Heart right ventricle (tissue), 16 donors: ENCODE results near the gene TMPRSS3. TPM values are rescaled to one million over a fixed set of nuclear protein-coding genes. Genes with fewer than 3 reads are reported as not detected.

Experiments used
- ATAC-seq, 8 donors: fragments of 200-7000 bp; cut with Tn5 transposase; one replicate each; pipeline ENCODE4 v1.9.1; 2020; ENCODE audit warnings: mild to moderate bottlenecking in 8 of 8, moderate library complexity in 8 of 8, moderate number of reproducible peaks in 1 of 8
- DNase-seq, 2 donors: peaks; one replicate each; pipeline ENCODE4 v3.0.0-alpha.2; 2020
- H3K27ac ChIP-seq, 10 donors: fragments of 200-600 bp; sonication (generic) in 2 of 10; one replicate each; pipeline versions ENCODE4 v1.5.0 to v1.8.0; 2020 to 2022; ENCODE audit warnings: mild to moderate bottlenecking in 3 of 10
- H3K27me3 ChIP-seq, 7 donors: fragments of 200-600 bp; one replicate each; pipeline ENCODE4 v1.8.0; 2021 to 2022; ENCODE audit warnings: mild to moderate bottlenecking in 2 of 7
- H3K36me3 ChIP-seq, 9 donors: fragments of 200-600 bp; sonication (generic) in 1 of 9; one replicate each; pipeline versions ENCODE4 v1.5.0 to v1.8.0; 2020 to 2022; ENCODE audit warnings: mild to moderate bottlenecking in 2 of 9
- H3K4me1 ChIP-seq, 9 donors: fragments of 200-600 bp; sonication (generic) in 1 of 9; one replicate each; pipeline versions ENCODE4 v1.5.0 to v1.8.0; 2020 to 2022; ENCODE audit warnings: mild to moderate bottlenecking in 4 of 9
- H3K4me3 ChIP-seq, 10 donors: fragments of 200-600 bp; sonication (generic) in 2 of 10; one replicate each; pipeline versions ENCODE4 v1.5.0 to v1.8.0; 2020 to 2022; ENCODE audit warnings: mild to moderate bottlenecking in 7 of 10, moderate library complexity in 2 of 10
- H3K9me3 ChIP-seq, 11 donors: fragments of 200-600 bp in 10 of 11; sonication (generic) in 2 of 11; one replicate each; pipeline versions ENCODE4 v1.5.0 to v1.8.0; 2013 to 2022; ENCODE audit warnings: mild to moderate bottlenecking in 2 of 11, control low read depth in 1 of 11, moderate library complexity in 1 of 11
- CTCF ChIP-seq, 9 donors: fragments of 200-600 bp; sonication (generic) in 2 of 9; IDR thresholded peaks; one replicate each; pipeline versions ENCODE4 v1.5.0 to v1.8.0; 2021 to 2022; ENCODE audit warnings: antibody characterized with exemption in 9 of 9, mild to moderate bottlenecking in 5 of 9, moderate library complexity in 1 of 9
- WGBS, 2 donors: extraction: QIAGEN DNeasy Blood & Tissue Kit; methylation state at CpG; one replicate each; pipeline ENCODE4 v1.1.7; 2013; ENCODE audit warnings: inconsistent platforms in 1 of 2; 5-methylcytosine and 5-hydroxymethylcytosine counted together
- intact Hi-C, 10 donors: fragments of 100-400 bp; cut with DNase I; formaldehyde crosslinking; loops; one replicate each; pipeline versions ENCODE4 v1.11.1 to v1.14.2; 2022
- polyA plus RNA-seq, 2 donors: library from polyadenylated mRNA; stranded (reverse); fragments of 200-250 nt; gene quantifications; one replicate each; pipeline ENCODE4 v1.2.3, GENCODE V29; 2013
- total RNA-seq, 10 donors: library from RNA; stranded (reverse); fragmentation: NEBNext Ultra II Directional in 3 of 10; extraction: Animal tissue kit (Norgen Biotek cat#: 25700) in 3 of 10; gene quantifications; one replicate each; pipeline versions ENCODE4 v1.2.1 to v1.2.4, GENCODE V29; 2021 to 2023
- donor health status: Arrhythmogenic right ventricular cardiomyopathy.
- donor health status: ischemic (EF 13 %, LVEDD 7.1; RV severe dilation, severe dysfunction).
- donor health status: healthy with polysubstance abuse.
- donor health status: DM: no; HTN: yes; CAD: no.
- donor health status: DM: no; HTN: no; CAD: no.
- donor health status: ischemic (EF 25% LVEDD 6.9; RV normal size, moderate dysfunction).
- donor health status: ischemic (EF 25% LVEDD 5.7; RV mildly dilated, moderate dysfunction).
- donor health status: healthy.
- donor health status: DM: yes; HTN: yes; CAD: no.
- donor health status: Ischemic cardiomyopathy.
- donor health status: ischemic (EF 35%, LVEDD 5.7; RV mildly dilated, moderate dysfunction).
- donor health status: nonischemic (EF 11% LVEDD 7.7; RV severe dilation, severe dysfunction).
- donor health status: DM: yes; HTN: yes; CAD: no.
- donor health status: PGD.
- donor health status: ischemic (EF 29% LVEDD 5.4; RV normal size, mild dysfunction).
- donor health status: nonischemic (EF 23%, LVEDD 6.1; RV moderate dilation, normal function).

The TMPRSS3 gene
- total and polyA plus RNA-seq, 12 donors = 0.01 to 1.0 (median 0.42) TPM; not detected in 9

DNA sequence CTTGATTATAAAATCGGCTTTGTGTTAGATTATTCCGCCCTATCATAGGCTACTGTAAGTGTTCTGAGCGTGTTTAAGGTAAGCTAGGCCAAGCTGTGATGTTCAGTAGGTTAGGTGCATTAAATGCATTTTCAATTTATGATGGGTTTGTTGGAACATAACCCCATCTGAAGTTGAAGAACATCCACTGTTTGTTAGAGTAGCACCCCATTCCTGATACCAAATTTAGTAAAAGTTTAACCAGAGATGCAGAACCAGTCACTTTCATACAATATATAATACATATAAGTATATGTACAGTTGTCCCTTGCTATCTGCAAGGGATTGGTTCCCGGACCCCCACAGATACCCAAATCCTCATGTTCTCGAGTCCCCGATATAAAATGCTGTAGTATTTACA lies 24.0 kb upstream of the TMPRSS3 start:
- intact Hi-C loops = no loop called here
- Histone ChIP-seq H3K27me3 (peaks cover 0 to 49% (median 19%) of the 10 kb centered on the region in 7 donors), H3K36me3 (peaks cover 0 to 7% (median 0%) of the 10 kb centered on the region in 9 donors), H3K27ac (no peak overlapping the region), H3K9me3 (peaks cover 0 to 22% (median 0%) of the 10 kb centered on the region in 11 donors), H3K4me1 (peaks cover 0 to 25% (median 0%) of the 10 kb centered on the region in 9 donors), H3K4me3 (no peak overlapping the region)
- no peak for TF ChIP-seq CTCF (IDR thresholded peaks at IDR 0.05)
- ATAC-seq (no peak), DNase-seq (no peak)
- 89 to 90% methylated on average over 6 of the region's 6 CpGs for WGBS, 2 donors

- Histone ChIP-seq H3K27ac (no peak overlapping the region), H3K9me3 (peaks cover 0 to 22% (median 0%) of the 10 kb centered on the region in 11 donors), H3K4me1 (peaks cover 0 to 15% (median 0%) of the 10 kb centered on the region in 9 donors), H3K27me3 (peaks cover 0 to 44% (median 18%) of the 10 kb centered on the region in 7 donors), H3K4me3 (no peak overlapping the region), H3K36me3 (peaks cover 0 to 7% (median 0%) of the 10 kb centered on the region in 9 donors)
- ATAC-seq (no peak), DNase-seq (no peak)
- intact Hi-C loops = no loop called here
- TF ChIP-seq CTCF (IDR thresholded peaks at IDR 0.05) = no peak
- WGBS, 2 donors = 59 to 63% methylated on average over 4 of the region's 4 CpGs
Observed at GRCh38 chr21:42418886-42419285, 23.0 kb upstream of the TMPRSS3 start.

- 79 to 85% methylated on average over 6 of the region's 6 CpGs for WGBS, 2 donors
- Histone ChIP-seq H3K9me3 (peaks cover 0 to 22% (median 0%) of the 10 kb centered on the region in 11 donors), H3K4me3 (no peak overlapping the region), H3K4me1 (peaks cover 0 to 10% (median 0%) of the 10 kb centered on the region in 9 donors), H3K27ac (no peak overlapping the region), H3K27me3 (peaks cover 0 to 39% (median 19%) of the 10 kb centered on the region in 7 donors), H3K36me3 (peaks cover 0 to 7% (median 0%) of the 10 kb centered on the region in 9 donors)
- TF ChIP-seq CTCF (IDR thresholded peaks at IDR 0.05) = no peak
- DNase-seq = no peak
- intact Hi-C loops = no loop called here
- no peak for ATAC-seq
Observed at GRCh38 chr21:42417533-42417932, 21.7 kb upstream of the TMPRSS3 start.

DNA sequence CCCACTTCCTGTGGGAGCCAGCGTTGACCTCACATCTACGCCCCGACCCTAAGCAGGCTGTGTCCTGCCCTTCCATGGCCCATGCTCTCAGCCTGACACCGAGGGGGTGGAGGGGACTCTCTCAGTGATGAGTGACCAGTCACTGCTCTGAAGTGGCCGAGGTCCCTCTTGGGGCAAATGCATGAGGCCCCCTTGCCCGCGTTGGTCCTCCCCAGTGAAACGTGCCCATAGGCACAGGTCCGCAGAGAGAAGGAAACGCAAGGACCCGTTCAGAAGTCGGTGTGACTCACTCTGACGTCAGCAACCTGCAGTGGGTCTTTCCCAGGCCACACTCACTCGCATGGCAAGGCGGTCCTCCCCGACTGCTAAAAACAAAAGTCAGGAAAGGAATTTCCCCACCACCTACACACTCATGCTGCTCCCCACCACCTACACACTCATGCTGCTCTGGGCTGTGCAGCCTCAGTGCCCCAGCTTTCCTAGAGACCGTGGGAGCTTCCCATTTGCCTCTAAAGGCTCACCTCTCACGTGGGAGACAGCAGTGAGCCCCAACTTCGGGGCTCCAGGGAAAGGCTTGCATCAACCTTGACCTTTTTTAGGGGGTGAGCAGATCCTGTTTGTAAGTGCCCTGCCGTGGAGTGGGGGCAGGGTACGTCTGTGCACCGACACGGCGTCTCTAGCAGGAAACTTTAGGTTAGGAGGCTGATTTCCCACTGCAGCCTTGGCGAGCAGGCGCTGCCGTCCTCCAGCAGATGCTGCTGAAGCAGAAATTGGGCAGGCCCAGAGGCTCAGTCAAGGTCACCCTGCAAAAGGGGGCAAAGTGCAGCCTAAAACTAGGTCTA lies 19.3 kb upstream of the TMPRSS3 start:
- Histone ChIP-seq H3K36me3 (peaks cover 0 to 7% (median 0%) of the 10 kb centered on the region in 9 donors), H3K27ac (peak overlapping the region in 1 of 10 donors; percentile 62), H3K27me3 (peaks cover 0 to 32% (median 16%) of the 10 kb centered on the region in 7 donors), H3K4me3 (peak overlapping the region in 1 of 10 donors; percentile 7), H3K4me1 (peaks cover 0 to 10% (median 0%) of the 10 kb centered on the region in 9 donors), H3K9me3 (peaks cover 0 to 7% (median 0%) of the 10 kb centered on the region in 11 donors)
- no peak for DNase-seq
- intact Hi-C loops = no loop called here
- peak in 2 of 8 donors; percentile 24 to 42 for ATAC-seq
- WGBS, 2 donors = 58 to 61% methylated on average over 27 of the region's 27 CpGs
- no peak for TF ChIP-seq CTCF (IDR thresholded peaks at IDR 0.05)
